ENCODE results near the gene BACH2.
"Not testable (repeated sequence)": the region's sequence is repeated elsewhere in the genome, so short reads cannot be mapped to it uniquely, and the experiment has no call there.

Gene BACH2

GRCh38 chr6:90121982-90122381 is 174.7 kb downstream of the BACH2 start:
- peaks cover 3% of the 10 kb centered on the region for H3K27me3 Mint-ChIP-seq
- H3K27ac Mint-ChIP-seq = no peak overlapping the region
- H3K9me3 Mint-ChIP-seq = no peaks in the 10 kb centered on the region
- intact Hi-C loops (cut with micrococcal nuclease) = no loop called here
- H3K4me1 Mint-ChIP-seq (ENCODE audit: low read depth) = peaks cover 9% of the 10 kb centered on the region
- no peak overlapping the region for H3K4me3 Mint-ChIP-seq
- H3K36me3 Mint-ChIP-seq (ENCODE audit: low read depth) = no peaks in the 10 kb centered on the region

- Mint-ChIP-seq H3K27me3 (peaks cover 3% of the 10 kb centered on the region), H3K9me3 (no peaks in the 10 kb centered on the region), H3K36me3 (ENCODE audit: low read depth) (no peaks in the 10 kb centered on the region), H3K4me1 (ENCODE audit: low read depth) (no peaks in the 10 kb centered on the region), H3K27ac (no peak overlapping the region), H3K4me3 (no peak overlapping the region)
- intact Hi-C loops (cut with micrococcal nuclease) = no loop called here
These were observed 176.3 kb downstream of the BACH2 start for GRCh38 chr6:90120327-90120726.

GRCh38 chr6:90119618-90120017 is 177.0 kb downstream of the BACH2 start:
- H3K9me3 Mint-ChIP-seq = no peaks in the 10 kb centered on the region
- H3K4me1 Mint-ChIP-seq (ENCODE audit: low read depth) = no peaks in the 10 kb centered on the region
- no peak overlapping the region for H3K27ac Mint-ChIP-seq
- intact Hi-C loops (cut with micrococcal nuclease) = no loop called here
- peaks cover 3% of the 10 kb centered on the region for H3K27me3 Mint-ChIP-seq
- no peaks in the 10 kb centered on the region for H3K36me3 Mint-ChIP-seq (ENCODE audit: low read depth)
- no peak overlapping the region for H3K4me3 Mint-ChIP-seq

GRCh38 chr6:90118581-90118980 is 178.1 kb downstream of the BACH2 start:
- H3K27me3 Mint-ChIP-seq = peaks cover 3% of the 10 kb centered on the region
- H3K4me1 Mint-ChIP-seq (ENCODE audit: low read depth) = no peaks in the 10 kb centered on the region
- H3K36me3 Mint-ChIP-seq (ENCODE audit: low read depth) = no peaks in the 10 kb centered on the region
- H3K27ac Mint-ChIP-seq = no peak overlapping the region
- peaks cover 6% of the 10 kb centered on the region for H3K9me3 Mint-ChIP-seq
- intact Hi-C loops (cut with micrococcal nuclease) = no loop called here
- no peak overlapping the region for H3K4me3 Mint-ChIP-seq

- H3K27ac Mint-ChIP-seq = no peak overlapping the region
- no peaks in the 10 kb centered on the region for H3K4me1 Mint-ChIP-seq (ENCODE audit: low read depth)
- intact Hi-C loops (cut with micrococcal nuclease) = no loop called here
These were observed 178.6 kb downstream of the BACH2 start for GRCh38 chr6:90118069-90118468.

GRCh38 chr6:90116126-90116525 is 180.5 kb downstream of the BACH2 start:
- H3K36me3 Mint-ChIP-seq (ENCODE audit: low read depth); H3K27me3 Mint-ChIP-seq; H3K4me1 Mint-ChIP-seq (ENCODE audit: low read depth); H3K27ac Mint-ChIP-seq; intact Hi-C loops (cut with micrococcal nuclease); H3K4me3 Mint-ChIP-seq: not testable (repeated sequence)
- H3K9me3 Mint-ChIP-seq = peaks cover 19% of the 10 kb centered on the region

More at GRCh38 chr6:90118069-90118468, 178.6 kb downstream of the BACH2 start:
- peaks cover 3% of the 10 kb centered on the region for H3K27me3 Mint-ChIP-seq
- H3K4me3 Mint-ChIP-seq = no peak overlapping the region
- peaks cover 11% of the 10 kb centered on the region for H3K9me3 Mint-ChIP-seq
- no peaks in the 10 kb centered on the region for H3K36me3 Mint-ChIP-seq (ENCODE audit: low read depth)

GRCh38 chr6:90113389-90113788 is 183.3 kb downstream of the BACH2 start:
- Mint-ChIP-seq H3K27ac (no peak overlapping the region), H3K27me3 (peaks cover 17% of the 10 kb centered on the region), H3K9me3 (peaks cover 19% of the 10 kb centered on the region), H3K4me3 (no peak overlapping the region), H3K36me3 (ENCODE audit: low read depth) (no peaks in the 10 kb centered on the region), H3K4me1 (ENCODE audit: low read depth) (peaks cover 11% of the 10 kb centered on the region)
- intact Hi-C loops (cut with micrococcal nuclease) = no loop called here

GRCh38 chr6:90111387-90111786 is 185.3 kb downstream of the BACH2 start:
- H3K27ac Mint-ChIP-seq = no peak overlapping the region
- H3K4me3 Mint-ChIP-seq = no peak overlapping the region
- intact Hi-C loops (cut with micrococcal nuclease) = no loop called here
- H3K27me3 Mint-ChIP-seq = peaks cover 14% of the 10 kb centered on the region
- H3K4me1 Mint-ChIP-seq (ENCODE audit: low read depth) = peaks cover 11% of the 10 kb centered on the region
- no peaks in the 10 kb centered on the region for H3K36me3 Mint-ChIP-seq (ENCODE audit: low read depth)
- H3K9me3 Mint-ChIP-seq = peaks cover 19% of the 10 kb centered on the region

GRCh38 chr6:90110971-90111370 is 185.7 kb downstream of the BACH2 start:
- intact Hi-C loops (cut with micrococcal nuclease) = no loop called here
- H3K36me3 Mint-ChIP-seq (ENCODE audit: low read depth) = no peaks in the 10 kb centered on the region

GRCh38 chr6:90109141-90109540 is 187.5 kb downstream of the BACH2 start:
- peaks cover 19% of the 10 kb centered on the region for H3K27me3 Mint-ChIP-seq
- peaks cover 18% of the 10 kb centered on the region for H3K4me1 Mint-ChIP-seq (ENCODE audit: low read depth)
- H3K27ac Mint-ChIP-seq = no peak overlapping the region
- H3K4me3 Mint-ChIP-seq = no peak overlapping the region
- peaks cover 19% of the 10 kb centered on the region for H3K9me3 Mint-ChIP-seq
- intact Hi-C loops (cut with micrococcal nuclease) = no loop called here
- no peaks in the 10 kb centered on the region for H3K36me3 Mint-ChIP-seq (ENCODE audit: low read depth)

More at GRCh38 chr6:90110971-90111370, 185.7 kb downstream of the BACH2 start:
- H3K27me3 Mint-ChIP-seq = peaks cover 14% of the 10 kb centered on the region
- no peak overlapping the region for H3K4me3 Mint-ChIP-seq
- peaks cover 11% of the 10 kb centered on the region for H3K4me1 Mint-ChIP-seq (ENCODE audit: low read depth)
- H3K27ac Mint-ChIP-seq = no peak overlapping the region
- H3K9me3 Mint-ChIP-seq = peaks cover 19% of the 10 kb centered on the region

GRCh38 chr6:90107771-90108282 is 188.8 kb downstream of the BACH2 start:
- H3K27ac Mint-ChIP-seq = no peak overlapping the region
- intact Hi-C loops (cut with micrococcal nuclease) = no loop called here

GRCh38 chr6:90107371-90107770 is 189.3 kb downstream of the BACH2 start:
- Mint-ChIP-seq H3K36me3 (ENCODE audit: low read depth) (no peaks in the 10 kb centered on the region), H3K4me1 (ENCODE audit: low read depth) (peaks cover 31% of the 10 kb centered on the region), H3K27ac (no peak overlapping the region), H3K4me3 (no peak overlapping the region), H3K27me3 (peaks cover 25% of the 10 kb centered on the region), H3K9me3 (peaks cover 1% of the 10 kb centered on the region)
- intact Hi-C loops (cut with micrococcal nuclease) = no loop called here

More at GRCh38 chr6:90107771-90108282, 188.8 kb downstream of the BACH2 start:
- Mint-ChIP-seq H3K4me1 (ENCODE audit: low read depth) (peaks cover 31% of the 10 kb centered on the region), H3K36me3 (ENCODE audit: low read depth) (no peaks in the 10 kb centered on the region), H3K4me3 (no peak overlapping the region), H3K9me3 (peaks cover 6% of the 10 kb centered on the region), H3K27me3 (peaks cover 25% of the 10 kb centered on the region)

GRCh38 chr6:90106449-90106848 is 190.2 kb downstream of the BACH2 start:
- Mint-ChIP-seq H3K9me3 (no peaks in the 10 kb centered on the region), H3K4me3 (no peak overlapping the region), H3K36me3 (ENCODE audit: low read depth) (no peaks in the 10 kb centered on the region), H3K4me1 (ENCODE audit: low read depth) (peaks cover 31% of the 10 kb centered on the region), H3K27ac (no peak overlapping the region), H3K27me3 (peaks cover 24% of the 10 kb centered on the region)
- intact Hi-C loops (cut with micrococcal nuclease) = no loop called here

GRCh38 chr6:90105506-90106170 is 191.0 kb downstream of the BACH2 start:
- H3K27me3 Mint-ChIP-seq = peaks cover 27% of the 10 kb centered on the region
- intact Hi-C loops (cut with micrococcal nuclease) = no loop called here
- no peaks in the 10 kb centered on the region for H3K9me3 Mint-ChIP-seq
- no peaks in the 10 kb centered on the region for H3K36me3 Mint-ChIP-seq (ENCODE audit: low read depth)
- no peak overlapping the region for H3K4me3 Mint-ChIP-seq
- no peak overlapping the region for H3K27ac Mint-ChIP-seq
- peaks cover 35% of the 10 kb centered on the region for H3K4me1 Mint-ChIP-seq (ENCODE audit: low read depth)
